ENCODE results near the gene ZNF302.

The ZNF302 gene

GRCh38 chr19:34733266-34733745, 55.8 kb downstream of the ZNF302 start:
- DNase-seq: no peak

GRCh38 chr19:34733746-34734536, 56.5 kb downstream of the ZNF302 start, which contains the start of gene ZNF181:
Gene ZNF181, plus strand, starts transcription at chr19:34734243. Its CDS starts 795 bp downstream, at chr19:34735038.
- DNase-seq: peak; percentile 81 to 95

GRCh38 chr19:34734537-34735103, 57.1 kb downstream of the ZNF302 start:
- DNase-seq: peak; percentile 45 to 58
